Hepatocyte (in vitro differentiated cells): ENCODE data around the gene MAGI3. TPM values are rescaled to one million over a fixed set of nuclear protein-coding genes. Genes with fewer than 3 reads are reported as not detected.

Source experiments
- DNase-seq: peaks from one replicate; pipeline ENCODE4 v3.0.0-alpha.2; 2016; ENCODE audit warnings: low spot score
- H2AFZ ChIP-seq: fragments of 200-600 bp; sonication (generic); 2 replicates; pipeline ENCODE4 v1.6.0; 2016; ENCODE audit warnings: antibody characterized with exemption, mild to moderate bottlenecking
- H3K27ac ChIP-seq: fragments of 200-600 bp; sonication (generic); 2 replicates; pipeline ENCODE4 v1.5.1; 2016; ENCODE audit warnings: mild to moderate bottlenecking
- H3K27me3 ChIP-seq: fragments of 200-600 bp; sonication (generic); 2 replicates; pipeline ENCODE4 v1.6.1; 2016
- H3K36me3 ChIP-seq: fragments of 200-600 bp; sonication (generic); replicated peaks from 2 replicates; pipeline ENCODE4 v1.5.1; 2016; ENCODE audit warnings: low read depth; ENCODE audit not compliant: insufficient read depth
- H3K4me1 ChIP-seq: fragments of 200-600 bp; sonication (generic); 2 replicates; pipeline ENCODE4 v1.5.1; 2016; ENCODE audit warnings: mild to moderate bottlenecking, moderate library complexity; ENCODE audit not compliant: insufficient read depth
- H3K4me2 ChIP-seq: fragments of 200-600 bp; sonication (generic); 2 replicates; pipeline ENCODE4 v1.6.0; 2016
- H3K4me3 ChIP-seq: fragments of 200-600 bp; sonication (generic); 2 replicates; pipeline ENCODE4 v1.5.1; 2016; ENCODE audit warnings: mild to moderate bottlenecking
- H3K79me2 ChIP-seq: fragments of 200-600 bp; sonication (generic); 2 replicates; pipeline ENCODE4 v1.6.0; 2017; ENCODE audit warnings: mild to moderate bottlenecking
- H3K9me2 ChIP-seq: fragments of 200-600 bp; sonication (generic); replicated peaks from 2 replicates; pipeline ENCODE4 v1.6.0; 2017; ENCODE audit warnings: mild to moderate bottlenecking; ENCODE audit not compliant: insufficient read depth
- H3K9me3 ChIP-seq: fragments of 200-600 bp; sonication (generic); 2 replicates; pipeline ENCODE4 v1.5.1; 2016; ENCODE audit warnings: low read depth, mild to moderate bottlenecking
- H4K20me1 ChIP-seq: fragments of 200-600 bp; sonication (generic); 2 replicates; pipeline ENCODE4 v1.6.0; 2016; ENCODE audit warnings: mild to moderate bottlenecking; ENCODE audit not compliant: insufficient read depth, poor library complexity, severe bottlenecking
- EZH2 ChIP-seq: fragments of 200-600 bp; sonication (generic); IDR thresholded peaks from 2 replicates; pipeline ENCODE4 v1.6.1; 2016; ENCODE audit warnings: antibody characterized with exemption, mild to moderate bottlenecking, borderline replicate concordance
- EZH2phosphoT487 ChIP-seq: fragments of 200-600 bp; sonication (generic); IDR thresholded peaks from one replicate; pipeline ENCODE4 v1.6.1; 2018; ENCODE audit warnings: antibody characterized with exemption, mild to moderate bottlenecking, low read depth, moderate library complexity; ENCODE audit not compliant: unreplicated experiment, severe bottlenecking
- WGBS: methylation state at CpG from one replicate; pipeline ENCODE4 v1.1.6; 2016; ENCODE audit warnings: low lambda C conversion rate; ENCODE audit errors: missing lambda C conversion rate; 5-methylcytosine and 5-hydroxymethylcytosine counted together
- polyA plus RNA-seq: library from polyadenylated mRNA; unstranded; fragments of >200 nt; fragmentation: Nextera tagmentation; extraction: Ambion mirVana; gene quantifications from 2 replicates; pipeline ENCODE4 v1.2.1, GENCODE V29; 2016
- total RNA-seq: library from RNA; depleted of rRNA; stranded (reverse); fragments of >200 nt; gene quantifications from 2 replicates; pipeline ENCODE4 v1.2.3, GENCODE V29; 2014
- TF ChIP-seq, protein P1 (sequence below): fragments of 200-600 bp; sonication (generic); IDR thresholded peaks from 2 replicates; pipeline ENCODE4 v1.5.1; 2016; ENCODE audit warnings: antibody characterized with exemption, mild to moderate bottlenecking; ENCODE audit not compliant: poor library complexity

The MAGI3 gene
- total and polyA plus RNA-seq, 2 experiments from 2014 or later, result 15.9 to 22.4 TPM

DNA sequence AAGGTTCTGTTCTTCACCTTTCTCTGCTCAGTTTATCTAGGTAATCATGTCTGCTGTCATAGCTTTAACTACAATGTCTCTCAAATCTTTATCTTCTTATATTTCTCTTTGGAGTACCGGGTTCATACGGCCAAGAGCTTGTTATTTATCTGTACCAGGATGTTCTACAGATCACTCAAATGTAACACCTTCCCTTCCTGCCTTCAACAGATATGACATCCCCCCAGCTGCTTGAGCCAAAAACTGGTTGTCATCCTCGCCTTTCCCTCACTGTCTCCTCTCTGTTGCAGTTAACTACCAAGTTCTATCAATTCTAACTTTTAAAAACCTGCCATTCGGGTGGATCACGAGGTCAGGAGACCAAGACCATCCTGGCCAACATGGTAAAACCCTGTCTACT is 220.1 kb downstream of the MAGI3 start:
- no peak for DNase-seq
- Histone ChIP-seq H3K4me3 (no peak overlapping the region), H3K9me3 (no peaks in the 10 kb centered on the region), H3K4me2 (no peak overlapping the region), H3K4me1 (no peaks in the 10 kb centered on the region), H3K36me3 (no peaks in the 10 kb centered on the region), H3K27me3 (no peaks in the 10 kb centered on the region), H3K79me2 (no peaks in the 10 kb centered on the region), H3K9me2 (no peaks in the 10 kb centered on the region), H2AFZ (no peak overlapping the region), H4K20me1 (no peaks in the 10 kb centered on the region), H3K27ac (no peak overlapping the region)
- WGBS, result 97% methylated on average over 5 of the region's 5 CpGs
- TF ChIP-seq EZH2, result no peak
- TF ChIP-seq EZH2phosphoT487, result no peak
- TF ChIP-seq, protein P1, sequence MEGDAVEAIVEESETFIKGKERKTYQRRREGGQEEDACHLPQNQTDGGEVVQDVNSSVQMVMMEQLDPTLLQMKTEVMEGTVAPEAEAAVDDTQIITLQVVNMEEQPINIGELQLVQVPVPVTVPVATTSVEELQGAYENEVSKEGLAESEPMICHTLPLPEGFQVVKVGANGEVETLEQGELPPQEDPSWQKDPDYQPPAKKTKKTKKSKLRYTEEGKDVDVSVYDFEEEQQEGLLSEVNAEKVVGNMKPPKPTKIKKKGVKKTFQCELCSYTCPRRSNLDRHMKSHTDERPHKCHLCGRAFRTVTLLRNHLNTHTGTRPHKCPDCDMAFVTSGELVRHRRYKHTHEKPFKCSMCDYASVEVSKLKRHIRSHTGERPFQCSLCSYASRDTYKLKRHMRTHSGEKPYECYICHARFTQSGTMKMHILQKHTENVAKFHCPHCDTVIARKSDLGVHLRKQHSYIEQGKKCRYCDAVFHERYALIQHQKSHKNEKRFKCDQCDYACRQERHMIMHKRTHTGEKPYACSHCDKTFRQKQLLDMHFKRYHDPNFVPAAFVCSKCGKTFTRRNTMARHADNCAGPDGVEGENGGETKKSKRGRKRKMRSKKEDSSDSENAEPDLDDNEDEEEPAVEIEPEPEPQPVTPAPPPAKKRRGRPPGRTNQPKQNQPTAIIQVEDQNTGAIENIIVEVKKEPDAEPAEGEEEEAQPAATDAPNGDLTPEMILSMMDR, result no peak

DNA sequence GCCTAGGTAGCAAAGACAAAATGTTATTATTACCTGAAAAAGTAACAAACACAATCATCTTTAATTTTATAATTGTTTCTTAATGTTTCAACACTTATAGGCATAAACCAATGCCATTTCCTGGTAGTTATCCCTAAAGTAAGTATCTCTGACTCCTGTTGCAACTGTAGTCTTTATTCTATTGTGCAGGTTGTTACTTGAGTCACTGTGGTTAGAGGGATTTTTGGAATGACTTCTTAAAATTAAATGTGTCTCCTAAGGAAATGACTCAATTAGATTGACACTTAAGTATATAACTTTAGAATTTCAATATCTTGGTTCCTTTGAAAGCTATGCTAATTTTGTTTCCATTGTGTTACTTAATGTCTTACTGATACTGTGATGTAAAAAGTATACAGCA is 225.1 kb downstream of the MAGI3 start:
- Histone ChIP-seq H3K27ac (no peak overlapping the region), H3K4me1 (no peaks in the 10 kb centered on the region), H4K20me1 (no peaks in the 10 kb centered on the region)

DNA sequence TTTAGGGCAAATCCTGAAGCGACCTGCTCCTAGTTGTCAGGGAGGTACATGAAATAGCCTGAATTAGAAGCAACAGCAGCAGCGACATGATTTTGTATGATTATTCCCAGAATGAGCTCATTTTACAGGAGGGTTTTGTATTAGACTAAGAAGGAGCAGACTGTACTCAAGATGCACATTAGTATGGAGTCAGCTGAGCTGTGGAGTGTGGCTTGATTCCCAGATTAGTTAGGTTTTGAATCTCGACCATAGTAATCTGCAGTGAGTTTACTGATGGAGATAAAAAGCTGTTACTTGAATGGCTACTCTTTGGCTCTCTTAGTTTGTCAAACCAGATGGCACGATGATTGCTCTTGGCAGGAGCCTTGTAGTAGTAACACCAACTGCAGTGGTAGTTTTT is 225.8 kb downstream of the MAGI3 start:
- no peak overlapping the region for H3K4me3 ChIP-seq
- no peaks in the 10 kb centered on the region for H3K79me2 ChIP-seq
- no peak for TF ChIP-seq EZH2
- TF ChIP-seq EZH2phosphoT487, result no peak
- TF ChIP-seq, protein P1, result no peak
- no peaks in the 10 kb centered on the region for H3K27me3 ChIP-seq
- H3K9me3 ChIP-seq, result no peaks in the 10 kb centered on the region
- H4K20me1 ChIP-seq, result no peaks in the 10 kb centered on the region
- H3K9me2 ChIP-seq, result no peaks in the 10 kb centered on the region
- H3K4me1 ChIP-seq, result no peaks in the 10 kb centered on the region
- WGBS, result 74% methylated on average over 4 of the region's 4 CpGs
- no peak overlapping the region for H3K4me2 ChIP-seq
- no peak overlapping the region for H3K27ac ChIP-seq
- no peak overlapping the region for H2AFZ ChIP-seq
- no peak for DNase-seq
- peaks cover 2% of the 10 kb centered on the region for H3K36me3 ChIP-seq

More for the DNA sequence above, 225.1 kb downstream of the MAGI3 start:
- no peak for DNase-seq
- H3K9me2 ChIP-seq, result no peaks in the 10 kb centered on the region
- H3K4me3 ChIP-seq, result no peak overlapping the region
- TF ChIP-seq, protein P1, result no peak
- TF ChIP-seq EZH2phosphoT487 (no peak), EZH2 (no peak)
- H3K79me2 ChIP-seq, result no peaks in the 10 kb centered on the region
- no peaks in the 10 kb centered on the region for H3K27me3 ChIP-seq
- peaks cover 2% of the 10 kb centered on the region for H3K36me3 ChIP-seq
- no peak overlapping the region for H3K4me2 ChIP-seq
- no peak overlapping the region for H2AFZ ChIP-seq
- H3K9me3 ChIP-seq, result no peaks in the 10 kb centered on the region
